OCI-LY7 (cell line): ENCODE measurements around the gene ERMAP. TPM values are rescaled to one million over a fixed set of nuclear protein-coding genes. Genes with fewer than 3 reads are reported as not detected.

Experiments used
- BruUV-seq: library from RNA; stranded (reverse); fragments of 400-500 nt; replicated peaks from 2 replicates; lab custom pipeline; 2021; lab: Mats Ljungman, UMichigan
- CTCF ChIA-PET: fragments of 300-600 bp; sonication (Branson Sonifier 250); formaldehyde crosslinking; loops from one replicate; lab custom pipeline; 2022; ENCODE audit warnings: antibody characterized with exemption; ENCODE audit not compliant: unreplicated experiment; lab: Charles Lee
- POLR2A ChIA-PET: fragments of 300-600 bp; sonication (Branson Sonifier 250); formaldehyde crosslinking; loops from one replicate; lab custom pipeline; 2022; ENCODE audit warnings: antibody characterized with exemption; lab: Charles Lee
- DNase-seq: peaks from one replicate; pipeline ENCODE4 v3.0.0-alpha.2; 2015; ENCODE audit warnings: low spot score
- H2AFZ ChIP-seq: fragments of 200-600 bp; sonication (generic), shearing (Covaris generic); 2 replicates; pipeline ENCODE4 v1.6.1; 2014; ENCODE audit warnings: mild to moderate bottlenecking, antibody characterized with exemption, low read length, moderate library complexity
- H3K27ac ChIP-seq: fragments of 200-600 bp; sonication (generic); 2 replicates; pipeline ENCODE4 v1.5.1; 2014; ENCODE audit warnings: mixed run types, low read depth, mild to moderate bottlenecking, moderate library complexity, low read length, inconsistent platforms; ENCODE audit not compliant: poor library complexity, severe bottlenecking
- H3K36me3 ChIP-seq: fragments of 200-600 bp; sonication (generic); 2 replicates; pipeline ENCODE4 v1.6.1; 2014; ENCODE audit warnings: mild to moderate bottlenecking, antibody characterized with exemption, low read length, moderate library complexity, mixed read lengths; ENCODE audit not compliant: insufficient read depth
- H3K4me1 ChIP-seq: fragments of 200-600 bp; sonication (generic); 2 replicates; pipeline ENCODE4 v1.5.1; 2014; ENCODE audit warnings: mild to moderate bottlenecking, low read length; ENCODE audit not compliant: insufficient read depth, poor library complexity, severe bottlenecking
- H3K4me2 ChIP-seq: fragments of 200-600 bp; sonication (generic); 2 replicates; pipeline ENCODE4 v1.6.1; 2014; ENCODE audit warnings: mild to moderate bottlenecking, low read length
- H3K4me3 ChIP-seq: fragments of 200-600 bp; sonication (generic); 2 replicates; pipeline ENCODE4 v1.5.1; 2014; ENCODE audit warnings: mild to moderate bottlenecking, low read depth, low read length; ENCODE audit not compliant: poor library complexity, severe bottlenecking
- H3K79me2 ChIP-seq: fragments of 200-600 bp; sonication (generic); 2 replicates; pipeline ENCODE4 v1.6.1; 2016; ENCODE audit warnings: low read depth, mild to moderate bottlenecking, low read length, moderate library complexity, mixed read lengths; ENCODE audit not compliant: insufficient read depth
- H3K9me2 ChIP-seq: fragments of 200-600 bp; sonication (generic); 2 replicates; pipeline ENCODE4 v1.6.1; 2016; ENCODE audit warnings: mild to moderate bottlenecking, low read length, mixed read lengths; ENCODE audit not compliant: insufficient read depth
- H3K9me3 ChIP-seq: fragments of 200-600 bp; sonication (generic); 2 replicates; pipeline ENCODE4 v1.6.1; 2014; ENCODE audit warnings: mild to moderate bottlenecking, mixed run types, low read length, mixed read lengths
- H4K20me1 ChIP-seq: fragments of 200-600 bp; sonication (generic); 2 replicates; pipeline ENCODE4 v1.6.1; 2014; ENCODE audit warnings: mild to moderate bottlenecking, antibody characterized with exemption, low read length, moderate library complexity, mixed read lengths; ENCODE audit not compliant: insufficient read depth
- CTCF ChIP-seq: fragments of 200-600 bp; sonication (generic); conservative IDR thresholded peaks from 2 replicates; pipeline ENCODE4 v1.5.1; 2014; ENCODE audit warnings: mild to moderate bottlenecking, antibody characterized with exemption, low read length, moderate library complexity, mixed read lengths
- EZH2phosphoT487 ChIP-seq: fragments of 200-600 bp; sonication (generic); IDR thresholded peaks from 2 replicates; pipeline ENCODE4 v1.6.1; 2018; ENCODE audit warnings: low read depth, borderline replicate concordance, mild to moderate bottlenecking, mixed run types, antibody characterized with exemption, low read length, moderate library complexity, mixed read lengths
- intact Hi-C: fragments of 100-400 bp; cut with micrococcal nuclease; formaldehyde crosslinking; loops from one replicate; pipeline ENCODE4 v1.10.0; 2022; ENCODE audit not compliant: unreplicated experiment
- total RNA-seq, 2 experiments: library from RNA; depleted of rRNA in 1 of 2; stranded (reverse); fragments of >200 nt in 1 of 2; shearing (Covaris generic) in 1 of 2; gene quantifications; 2 replicates each; pipeline ENCODE4 v1.2.3, GENCODE V29; 2014 to 2022

Gene ERMAP
- total RNA-seq, 2 experiments from 2014 or later = 2.7 to 5.1 TPM

DNA sequence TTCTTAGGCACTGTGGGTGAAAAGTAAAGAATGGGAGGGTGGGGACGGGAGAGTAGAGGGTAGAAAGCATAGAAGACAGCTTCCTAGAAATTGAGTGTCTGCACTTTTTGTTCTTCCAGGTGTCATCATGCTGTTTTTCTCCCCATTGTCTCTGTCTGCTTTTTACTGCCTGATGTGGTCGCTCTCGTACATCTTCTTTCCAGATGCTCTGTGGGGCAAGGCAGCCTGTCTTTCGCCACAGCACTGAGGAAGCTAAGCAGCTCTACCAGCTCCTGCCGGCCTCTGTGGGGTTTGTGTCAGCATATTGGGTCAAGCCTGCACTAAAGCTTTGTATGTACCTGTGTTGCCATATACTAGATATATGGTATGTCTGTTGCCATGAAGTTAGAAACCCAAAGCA is 18.9 kb upstream of the ERMAP start:
- Histone ChIP-seq H2AFZ (no peak overlapping the region), H3K27ac (no peak overlapping the region), H3K4me2 (no peak overlapping the region), H4K20me1 (no peaks in the 10 kb centered on the region), H3K4me1 (no peaks in the 10 kb centered on the region), H3K79me2 (no peaks in the 10 kb centered on the region), H3K9me2 (no peaks in the 10 kb centered on the region), H3K4me3 (no peak overlapping the region), H3K36me3 (no peaks in the 10 kb centered on the region), H3K9me3 (no peaks in the 10 kb centered on the region)
- no TSS peak for BruUV-seq
- no peak for DNase-seq
- POLR2A ChIA-PET = interaction anchor here (0.6 kb wide), 1 partner anchor 9 kb away, joined by 5 read pairs; no protein-coding TSS in a partner anchor
- intact Hi-C loops = no loop called here
- TF ChIP-seq CTCF = no peak
- no peak for TF ChIP-seq EZH2phosphoT487
- CTCF ChIA-PET = interaction anchor here (0.5 kb wide), 1 partner anchor 48 kb away, joined by 3 read pairs; the partner anchor contains the start of gene ZNF691

DNA sequence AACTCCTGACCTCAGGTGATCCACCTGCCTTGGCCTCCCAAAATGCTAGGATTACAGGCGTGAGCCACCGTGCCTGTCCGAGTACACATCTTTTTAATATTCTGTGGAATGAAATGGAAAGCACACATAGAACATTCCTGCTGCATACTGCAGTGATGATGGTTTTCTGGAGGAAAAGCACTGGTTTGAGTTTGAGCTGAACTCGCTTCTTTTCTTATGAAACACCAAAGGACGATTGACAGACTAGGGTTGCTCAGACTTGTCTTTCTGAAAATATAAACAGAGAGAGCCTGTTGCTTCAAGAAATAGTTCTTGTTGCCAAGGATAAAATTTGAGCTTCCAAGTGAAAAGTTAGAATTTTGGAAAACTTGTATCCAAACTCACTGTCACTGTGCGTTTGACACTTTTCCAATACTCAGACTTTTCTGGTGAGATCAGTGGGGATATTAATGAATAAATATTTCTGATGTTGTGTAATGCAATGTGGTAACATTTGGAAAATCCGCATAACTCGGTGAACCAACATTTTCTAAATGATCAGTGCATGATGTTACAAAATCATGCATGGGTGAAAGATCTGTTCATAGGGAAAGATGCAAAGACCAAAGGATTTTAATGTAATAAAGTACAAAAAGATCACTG is 15.0 kb upstream of the ERMAP start:
- CTCF ChIA-PET = no interaction called here

More for the DNA sequence above, 15.0 kb upstream of the ERMAP start:
- intact Hi-C loops = no loop called here
- no peaks in the 10 kb centered on the region for H3K9me2 ChIP-seq
- POLR2A ChIA-PET = no interaction called here
- H2AFZ ChIP-seq = no peak overlapping the region
- DNase-seq = no peak
- no peak overlapping the region for H3K4me3 ChIP-seq
- no TSS peak for BruUV-seq
- no peaks in the 10 kb centered on the region for H3K9me3 ChIP-seq
- H3K4me1 ChIP-seq = no peaks in the 10 kb centered on the region
- H3K36me3 ChIP-seq = peaks cover 5% of the 10 kb centered on the region
- H4K20me1 ChIP-seq = no peaks in the 10 kb centered on the region
- H3K27ac ChIP-seq = no peak overlapping the region
- H3K4me2 ChIP-seq = no peak overlapping the region
- no peaks in the 10 kb centered on the region for H3K79me2 ChIP-seq
- no peak for TF ChIP-seq CTCF
- no peak for TF ChIP-seq EZH2phosphoT487
